ENCODE measurements around the gene MAP3K9. TPM values are rescaled to one million over a fixed set of nuclear protein-coding genes. Genes with fewer than 3 reads are reported as not detected.
A peak's percentile ranks its signal among the peaks of the same experiment; 100 is the strongest.

The MAP3K9 gene
- polyA plus RNA-seq, 1 donor from 2014 or later: 10.4 TPM

DNA sequence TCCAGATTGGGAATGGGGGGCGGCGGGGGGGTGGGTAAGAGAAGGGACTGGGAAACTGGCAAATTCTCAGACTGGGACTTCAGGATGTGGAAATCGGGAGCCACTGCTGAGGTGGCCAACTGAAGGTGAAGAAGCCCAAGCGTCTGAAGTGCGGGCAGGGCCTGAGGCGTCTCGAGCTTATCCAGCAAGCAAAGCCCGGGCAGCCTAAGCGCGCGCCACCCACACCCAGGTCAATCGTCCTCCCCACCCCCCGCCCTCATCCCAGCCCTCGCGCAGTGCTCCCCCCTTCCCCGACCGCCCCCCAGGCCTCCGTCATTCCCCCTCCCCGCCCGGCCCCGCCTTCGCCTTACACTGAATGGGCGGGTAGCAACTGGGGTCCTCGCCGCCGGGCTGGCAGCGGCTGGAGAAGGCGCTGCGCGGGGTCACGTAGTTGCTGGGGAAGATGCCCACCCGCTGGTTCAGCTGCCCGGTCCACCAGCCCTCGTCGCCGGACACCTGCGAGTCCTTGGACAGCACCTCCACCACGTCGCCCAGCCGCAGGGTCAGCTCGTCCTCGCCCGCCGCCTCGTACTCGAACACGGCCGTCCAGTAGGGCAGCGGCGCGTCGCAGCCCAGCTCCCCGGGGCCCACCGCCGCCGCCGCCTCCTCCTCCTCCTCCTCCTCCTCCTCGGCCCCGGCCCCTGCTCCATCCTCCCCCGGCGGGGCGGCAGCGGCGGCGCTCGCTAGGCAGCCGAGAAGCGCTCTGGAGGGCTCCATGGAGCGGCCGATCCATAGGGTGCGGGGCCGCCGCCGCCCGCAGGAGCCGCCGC lies 693 bp downstream of the MAP3K9 start:
- Histone ChIP-seq H3K27ac (ENCODE audit: low read length) (peak overlapping the region; percentile 75), H2AFZ (ENCODE audit: low read depth, low read length) (no peak overlapping the region)
- TF ChIP-seq EZH2 (IDR thresholded peaks at IDR 0.05; ENCODE audit: borderline replicate concordance, insufficient read depth, low read length, poor library complexity, severe bottlenecking) (no peak), SMC3 (conservative IDR thresholded peaks at IDR 0.05; ENCODE audit: poor library complexity) (peak; percentile 37)
- TF ChIP-seq, protein P1, sequence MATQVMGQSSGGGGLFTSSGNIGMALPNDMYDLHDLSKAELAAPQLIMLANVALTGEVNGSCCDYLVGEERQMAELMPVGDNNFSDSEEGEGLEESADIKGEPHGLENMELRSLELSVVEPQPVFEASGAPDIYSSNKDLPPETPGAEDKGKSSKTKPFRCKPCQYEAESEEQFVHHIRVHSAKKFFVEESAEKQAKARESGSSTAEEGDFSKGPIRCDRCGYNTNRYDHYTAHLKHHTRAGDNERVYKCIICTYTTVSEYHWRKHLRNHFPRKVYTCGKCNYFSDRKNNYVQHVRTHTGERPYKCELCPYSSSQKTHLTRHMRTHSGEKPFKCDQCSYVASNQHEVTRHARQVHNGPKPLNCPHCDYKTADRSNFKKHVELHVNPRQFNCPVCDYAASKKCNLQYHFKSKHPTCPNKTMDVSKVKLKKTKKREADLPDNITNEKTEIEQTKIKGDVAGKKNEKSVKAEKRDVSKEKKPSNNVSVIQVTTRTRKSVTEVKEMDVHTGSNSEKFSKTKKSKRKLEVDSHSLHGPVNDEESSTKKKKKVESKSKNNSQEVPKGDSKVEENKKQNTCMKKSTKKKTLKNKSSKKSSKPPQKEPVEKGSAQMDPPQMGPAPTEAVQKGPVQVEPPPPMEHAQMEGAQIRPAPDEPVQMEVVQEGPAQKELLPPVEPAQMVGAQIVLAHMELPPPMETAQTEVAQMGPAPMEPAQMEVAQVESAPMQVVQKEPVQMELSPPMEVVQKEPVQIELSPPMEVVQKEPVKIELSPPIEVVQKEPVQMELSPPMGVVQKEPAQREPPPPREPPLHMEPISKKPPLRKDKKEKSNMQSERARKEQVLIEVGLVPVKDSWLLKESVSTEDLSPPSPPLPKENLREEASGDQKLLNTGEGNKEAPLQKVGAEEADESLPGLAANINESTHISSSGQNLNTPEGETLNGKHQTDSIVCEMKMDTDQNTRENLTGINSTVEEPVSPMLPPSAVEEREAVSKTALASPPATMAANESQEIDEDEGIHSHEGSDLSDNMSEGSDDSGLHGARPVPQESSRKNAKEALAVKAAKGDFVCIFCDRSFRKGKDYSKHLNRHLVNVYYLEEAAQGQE (IDR thresholded peaks at IDR 0.05; ENCODE audit: borderline replicate concordance): peak; percentile 18

DNA sequence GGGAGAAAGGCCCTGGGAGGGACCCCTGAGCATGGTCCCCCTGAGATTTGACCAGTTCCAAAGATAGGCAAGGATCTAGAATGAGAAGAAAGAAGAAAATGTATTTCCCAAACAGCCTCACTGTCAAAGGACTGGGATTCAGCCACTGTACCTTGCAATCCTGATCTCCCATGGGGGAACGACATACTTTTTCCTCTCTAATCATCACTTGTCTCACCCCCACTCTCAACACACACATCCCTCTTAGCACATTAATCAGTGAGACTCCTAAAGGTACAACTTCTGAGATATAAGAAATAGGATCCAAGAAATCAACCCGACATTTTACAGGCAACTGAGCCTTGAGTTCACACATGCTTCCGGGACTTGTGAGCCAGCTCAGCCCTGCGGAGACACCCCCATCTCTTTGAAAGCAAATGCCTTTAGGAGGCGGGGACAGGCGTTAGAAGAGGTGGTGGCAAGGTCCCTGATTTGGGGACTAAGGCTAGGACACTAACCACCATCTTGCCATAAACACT lies 1.4 kb downstream of the MAP3K9 start:
- Histone ChIP-seq H3K36me3 (ENCODE audit: insufficient read depth, low read length) (no peaks in the 10 kb centered on the region), H3K9me3 (ENCODE audit: low read length) (no peaks in the 10 kb centered on the region), H3K9me2 (ENCODE audit: insufficient read depth, low read length) (no peaks in the 10 kb centered on the region), H3K4me3 (ENCODE audit: low read length) (peak overlapping the region; percentile 90), H3K27ac (ENCODE audit: low read length) (peak overlapping the region; percentile 75), H3K9ac (ENCODE audit: low read length) (peak overlapping the region; percentile 91), H3K27me3 (ENCODE audit: insufficient read depth, low read depth, low read length) (no peaks in the 10 kb centered on the region), H3F3A (ENCODE audit: insufficient read depth, low read length, poor library complexity, severe bottlenecking) (no peaks in the 10 kb centered on the region), H3K4me2 (ENCODE audit: low read length) (peak overlapping the region; percentile 81), H4K20me1 (ENCODE audit: insufficient read depth) (no peaks in the 10 kb centered on the region), H3K79me2 (replicated peaks; ENCODE audit: insufficient read depth, low read length) (peaks cover 75% of the 10 kb centered on the region), H2AFZ (ENCODE audit: low read depth, low read length) (no peak overlapping the region)
- peak; percentile 22 for TF ChIP-seq SMC3 (conservative IDR thresholded peaks at IDR 0.05; ENCODE audit: poor library complexity)
- TF ChIP-seq, protein P1 (IDR thresholded peaks at IDR 0.05; ENCODE audit: borderline replicate concordance): no peak
- peak; percentile 55 for TF ChIP-seq MXI1 (conservative IDR thresholded peaks at IDR 0.05; ENCODE audit: poor library complexity, severe bottlenecking)

More for the DNA sequence above, 693 bp downstream of the MAP3K9 start:
- Histone ChIP-seq H3K9ac (ENCODE audit: low read length) (peak overlapping the region; percentile 91), H3K36me3 (ENCODE audit: insufficient read depth, low read length) (no peaks in the 10 kb centered on the region), H3K4me3 (ENCODE audit: low read length) (peak overlapping the region; percentile 90), H3K79me2 (replicated peaks; ENCODE audit: insufficient read depth, low read length) (peaks cover 75% of the 10 kb centered on the region), H3K9me2 (ENCODE audit: insufficient read depth, low read length) (no peaks in the 10 kb centered on the region), H4K20me1 (ENCODE audit: insufficient read depth) (no peaks in the 10 kb centered on the region), H3K4me2 (ENCODE audit: low read length) (peak overlapping the region; percentile 81), H3K27me3 (ENCODE audit: insufficient read depth, low read depth, low read length) (no peaks in the 10 kb centered on the region), H3F3A (ENCODE audit: insufficient read depth, low read length, poor library complexity, severe bottlenecking) (no peaks in the 10 kb centered on the region), H3K9me3 (ENCODE audit: low read length) (no peaks in the 10 kb centered on the region)

Data from neural cell (in vitro differentiated cells).